Stomach (tissue), 4 donors: Measurements from ENCODE around the gene ENOX1.
A peak's percentile ranks its signal among the peaks of the same experiment; 100 is the strongest.

ENCODE experiments used
- POLR2A ChIP-seq, 4 donors: fragments of 450-650 bp; IDR thresholded peaks; one replicate each; pipeline ENCODE4 v1.6.1; 2016; ENCODE audit warnings: antibody characterized with exemption in 4 of 4, control low read depth in 2 of 4, mild to moderate bottlenecking in 1 of 4, moderate library complexity in 1 of 4
- POLR2AphosphoS5 ChIP-seq, 3 donors: sonication (generic); formaldehyde crosslinking; IDR thresholded peaks; one replicate each; pipeline ENCODE4 v1.6.1; 2016; ENCODE audit warnings: antibody characterized with exemption in 3 of 3
- TF ChIP-seq, protein P1 (sequence below), 7 experiments: fragments of 450-650 bp in 4 of 7; fragments of 200-600 bp in 3 of 7; sonication (generic) in 3 of 7; IDR thresholded peaks; one replicate each; pipeline ENCODE4 v1.5.1; 2016 to 2019; ENCODE audit warnings: antibody characterized with exemption in 7 of 7, control low read depth in 2 of 7, mild to moderate bottlenecking in 1 of 7

DNA sequence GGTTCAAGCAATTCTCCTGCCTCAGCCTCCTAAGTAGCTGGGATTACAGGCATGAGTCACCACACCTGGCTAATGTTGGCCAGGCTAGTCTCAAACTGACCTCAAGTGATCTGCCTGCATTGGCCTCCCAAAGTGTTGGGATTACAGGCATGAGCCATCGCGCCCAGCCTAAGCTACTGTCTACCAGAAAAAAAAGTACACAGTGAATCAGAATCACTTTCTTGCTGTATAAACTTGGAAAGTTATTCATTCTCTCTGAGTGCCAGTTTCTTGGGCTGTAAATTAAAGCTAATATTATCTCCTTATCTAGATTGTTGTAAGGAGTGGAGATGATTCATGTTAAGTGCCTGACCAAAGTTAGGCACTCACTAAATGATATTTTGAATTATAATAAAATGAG is 242.8 kb downstream of the ENOX1 start:
- TF ChIP-seq, protein P1, sequence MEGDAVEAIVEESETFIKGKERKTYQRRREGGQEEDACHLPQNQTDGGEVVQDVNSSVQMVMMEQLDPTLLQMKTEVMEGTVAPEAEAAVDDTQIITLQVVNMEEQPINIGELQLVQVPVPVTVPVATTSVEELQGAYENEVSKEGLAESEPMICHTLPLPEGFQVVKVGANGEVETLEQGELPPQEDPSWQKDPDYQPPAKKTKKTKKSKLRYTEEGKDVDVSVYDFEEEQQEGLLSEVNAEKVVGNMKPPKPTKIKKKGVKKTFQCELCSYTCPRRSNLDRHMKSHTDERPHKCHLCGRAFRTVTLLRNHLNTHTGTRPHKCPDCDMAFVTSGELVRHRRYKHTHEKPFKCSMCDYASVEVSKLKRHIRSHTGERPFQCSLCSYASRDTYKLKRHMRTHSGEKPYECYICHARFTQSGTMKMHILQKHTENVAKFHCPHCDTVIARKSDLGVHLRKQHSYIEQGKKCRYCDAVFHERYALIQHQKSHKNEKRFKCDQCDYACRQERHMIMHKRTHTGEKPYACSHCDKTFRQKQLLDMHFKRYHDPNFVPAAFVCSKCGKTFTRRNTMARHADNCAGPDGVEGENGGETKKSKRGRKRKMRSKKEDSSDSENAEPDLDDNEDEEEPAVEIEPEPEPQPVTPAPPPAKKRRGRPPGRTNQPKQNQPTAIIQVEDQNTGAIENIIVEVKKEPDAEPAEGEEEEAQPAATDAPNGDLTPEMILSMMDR (IDR thresholded peaks at IDR 0.05) = no peak
- TF ChIP-seq POLR2AphosphoS5 (IDR thresholded peaks at IDR 0.05) (peak in 1 of 3 donors; percentile 41), POLR2A (IDR thresholded peaks at IDR 0.05) (no peak)
